ENCODE results near the gene LTBP1.

- TF ChIP-seq EZH2 (IDR thresholded peaks at IDR 0.05; ENCODE audit: low read length), result no peak
- no peak for TF ChIP-seq CTCF (optimal IDR thresholded peaks at IDR 0.05 in 1 of 3, IDR thresholded peaks at IDR 0.05 in 1 of 3, conservative IDR thresholded peaks at IDR 0.05 in 1 of 3; ENCODE audit: extremely low read depth in 1 of 3, insufficient read depth in 2 of 3, low read length in 3 of 3)
These were observed 273.1 kb downstream of the LTBP1 start for GRCh38 chr2:33219850-33220275.

All from keratinocyte (primary cell).